PFSK-1 (cell line): ENCODE measurements around the gene C6orf132.

Source experiments
- FOXP2 ChIP-seq: optimal IDR thresholded peaks from 2 replicates; pipeline ENCODE3; 2011; ENCODE audit warnings: borderline replicate concordance, control low read depth, inconsistent platforms; ENCODE audit not compliant: insufficient read depth; ENCODE audit errors: extremely low read length, extremely low read depth
- POLR2AphosphoS5 ChIP-seq: IDR thresholded peaks from 2 replicates; pipeline ENCODE4 v1.6.1; 2012; ENCODE audit warnings: low read depth, mild to moderate bottlenecking, control low read depth, low read length, moderate library complexity
- REST ChIP-seq, 2 experiments: IDR thresholded peaks; 2 replicates each; pipeline versions ENCODE4 v1.6.1 to v1.8.0; 2011 to 2012; ENCODE audit warnings: low read depth in 2 of 2, low read length in 2 of 2, control low read depth in 1 of 2, inconsistent platforms in 1 of 2, mild to moderate bottlenecking in 1 of 2, moderate library complexity in 1 of 2; ENCODE audit not compliant: insufficient read depth in 1 of 2
- SIN3A ChIP-seq: IDR thresholded peaks from 2 replicates; pipeline ENCODE4 v1.6.1; 2012; ENCODE audit warnings: mild to moderate bottlenecking, low read length, moderate library complexity, borderline replicate concordance; ENCODE audit not compliant: insufficient read depth
- TAF1 ChIP-seq: IDR thresholded peaks from 2 replicates; pipeline ENCODE4 v1.6.1; 2012; ENCODE audit warnings: low read length, control low read depth, borderline replicate concordance; ENCODE audit not compliant: insufficient read depth

The C6orf132 gene

GRCh38 chr6:42150254-42150653 is 7.8 kb upstream of the C6orf132 start:
- TF ChIP-seq FOXP2, result no peak
- TF ChIP-seq SIN3A, result no peak
- no peak for TF ChIP-seq REST (IDR thresholded peaks at IDR 0.05; ENCODE audit: insufficient read depth in 1 of 2, low read depth in 2 of 2, low read length in 2 of 2)
- TF ChIP-seq TAF1, result no peak

DNA sequence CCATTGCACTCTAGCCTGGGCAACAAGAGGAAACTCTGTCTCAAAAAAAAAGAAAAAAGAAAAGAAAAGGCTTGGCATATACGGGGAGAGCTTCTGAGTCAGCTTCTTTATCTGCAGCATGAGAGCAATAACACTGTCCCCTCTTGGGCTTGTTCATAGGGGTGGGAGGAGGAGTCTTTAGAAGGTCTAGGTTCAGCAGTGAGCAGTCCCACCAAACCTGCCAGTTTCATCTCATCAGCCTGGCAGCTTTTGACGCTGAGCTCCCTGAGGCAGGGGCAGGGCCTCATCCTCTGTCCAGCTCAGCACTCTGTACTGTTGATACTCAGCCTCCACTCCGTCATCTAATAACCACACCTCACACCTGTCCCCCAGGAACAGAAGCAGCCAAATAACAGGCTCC is 5.6 kb upstream of the C6orf132 start:
- TF ChIP-seq SIN3A (no peak), REST (IDR thresholded peaks at IDR 0.05; ENCODE audit: insufficient read depth in 1 of 2, low read depth in 2 of 2, low read length in 2 of 2) (peak in 1 of 2 experiments; percentile 49; a peak in 1 of 4 replicates), TAF1 (no peak), FOXP2 (no peak)

- no peak for TF ChIP-seq FOXP2
- no peak for TF ChIP-seq SIN3A
- TF ChIP-seq TAF1, result no peak
- TF ChIP-seq POLR2AphosphoS5, result no peak
- TF ChIP-seq REST (IDR thresholded peaks at IDR 0.05; ENCODE audit: insufficient read depth in 1 of 2, low read depth in 2 of 2, low read length in 2 of 2), result no peak
Observed at GRCh38 chr6:42147138-42147562, 4.7 kb upstream of the C6orf132 start.

DNA sequence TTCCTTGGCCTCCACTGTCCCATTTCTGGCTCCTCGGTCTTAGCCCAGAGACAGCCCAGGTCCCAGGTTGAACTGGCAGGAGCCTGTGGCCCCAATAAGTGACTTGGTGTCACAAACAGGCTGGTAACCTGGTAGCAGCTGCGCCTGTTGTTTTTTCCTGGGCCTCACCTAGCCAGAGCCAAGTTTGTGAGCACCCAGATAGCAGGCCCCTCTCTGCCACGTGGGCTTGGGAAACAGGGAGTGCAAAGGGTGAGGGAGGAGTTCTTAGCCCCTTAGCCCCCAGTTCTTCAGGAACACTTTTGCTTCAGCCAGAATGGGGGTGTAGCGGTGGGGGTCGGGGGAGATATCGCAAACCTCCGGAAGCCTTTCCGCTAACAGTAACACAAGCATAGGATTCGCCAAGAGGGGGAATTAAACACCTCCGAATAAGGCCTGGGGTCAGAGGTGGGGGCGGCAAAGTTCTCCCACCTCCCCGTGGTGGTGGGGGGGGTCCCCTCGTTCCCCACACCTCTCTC is 760 bp downstream of the C6orf132 start:
- no peak for TF ChIP-seq SIN3A
- no peak for TF ChIP-seq TAF1
- no peak for TF ChIP-seq REST (IDR thresholded peaks at IDR 0.05; ENCODE audit: insufficient read depth in 1 of 2, low read depth in 2 of 2, low read length in 2 of 2)
- no peak for TF ChIP-seq FOXP2
- TF ChIP-seq POLR2AphosphoS5, result no peak
